Hepatocyte (in vitro differentiated cells): ENCODE data around the gene KLHL20. TPM values are rescaled to one million over a fixed set of nuclear protein-coding genes. Genes with fewer than 3 reads are reported as not detected.

ENCODE experiments used
- DNase-seq: peaks from one replicate; pipeline ENCODE4 v3.0.0-alpha.2; 2016; ENCODE audit warnings: low spot score
- H2AFZ ChIP-seq: fragments of 200-600 bp; sonication (generic); 2 replicates; pipeline ENCODE4 v1.6.0; 2016; ENCODE audit warnings: antibody characterized with exemption, mild to moderate bottlenecking
- H3K27ac ChIP-seq: fragments of 200-600 bp; sonication (generic); 2 replicates; pipeline ENCODE4 v1.5.1; 2016; ENCODE audit warnings: mild to moderate bottlenecking
- H3K27me3 ChIP-seq: fragments of 200-600 bp; sonication (generic); 2 replicates; pipeline ENCODE4 v1.6.1; 2016
- H3K36me3 ChIP-seq: fragments of 200-600 bp; sonication (generic); replicated peaks from 2 replicates; pipeline ENCODE4 v1.5.1; 2016; ENCODE audit warnings: low read depth; ENCODE audit not compliant: insufficient read depth
- H3K4me1 ChIP-seq: fragments of 200-600 bp; sonication (generic); 2 replicates; pipeline ENCODE4 v1.5.1; 2016; ENCODE audit warnings: mild to moderate bottlenecking, moderate library complexity; ENCODE audit not compliant: insufficient read depth
- H3K4me2 ChIP-seq: fragments of 200-600 bp; sonication (generic); 2 replicates; pipeline ENCODE4 v1.6.0; 2016
- H3K4me3 ChIP-seq: fragments of 200-600 bp; sonication (generic); 2 replicates; pipeline ENCODE4 v1.5.1; 2016; ENCODE audit warnings: mild to moderate bottlenecking
- H3K79me2 ChIP-seq: fragments of 200-600 bp; sonication (generic); 2 replicates; pipeline ENCODE4 v1.6.0; 2017; ENCODE audit warnings: mild to moderate bottlenecking
- H3K9me2 ChIP-seq: fragments of 200-600 bp; sonication (generic); replicated peaks from 2 replicates; pipeline ENCODE4 v1.6.0; 2017; ENCODE audit warnings: mild to moderate bottlenecking; ENCODE audit not compliant: insufficient read depth
- H3K9me3 ChIP-seq: fragments of 200-600 bp; sonication (generic); 2 replicates; pipeline ENCODE4 v1.5.1; 2016; ENCODE audit warnings: low read depth, mild to moderate bottlenecking
- H4K20me1 ChIP-seq: fragments of 200-600 bp; sonication (generic); 2 replicates; pipeline ENCODE4 v1.6.0; 2016; ENCODE audit warnings: mild to moderate bottlenecking; ENCODE audit not compliant: insufficient read depth, poor library complexity, severe bottlenecking
- CTCF ChIP-seq: fragments of 200-600 bp; sonication (generic); IDR thresholded peaks from 2 replicates; pipeline ENCODE4 v1.5.1; 2016; ENCODE audit warnings: antibody characterized with exemption, mild to moderate bottlenecking; ENCODE audit not compliant: poor library complexity
- EZH2 ChIP-seq: fragments of 200-600 bp; sonication (generic); IDR thresholded peaks from 2 replicates; pipeline ENCODE4 v1.6.1; 2016; ENCODE audit warnings: antibody characterized with exemption, mild to moderate bottlenecking, borderline replicate concordance
- EZH2phosphoT487 ChIP-seq: fragments of 200-600 bp; sonication (generic); IDR thresholded peaks from one replicate; pipeline ENCODE4 v1.6.1; 2018; ENCODE audit warnings: antibody characterized with exemption, mild to moderate bottlenecking, low read depth, moderate library complexity; ENCODE audit not compliant: unreplicated experiment, severe bottlenecking
- WGBS: methylation state at CpG from one replicate; pipeline ENCODE4 v1.1.6; 2016; ENCODE audit warnings: low lambda C conversion rate; ENCODE audit errors: missing lambda C conversion rate; 5-methylcytosine and 5-hydroxymethylcytosine counted together
- polyA plus RNA-seq: library from polyadenylated mRNA; unstranded; fragments of >200 nt; fragmentation: Nextera tagmentation; extraction: Ambion mirVana; gene quantifications from 2 replicates; pipeline ENCODE4 v1.2.1, GENCODE V29; 2016
- total RNA-seq: library from RNA; depleted of rRNA; stranded (reverse); fragments of >200 nt; gene quantifications from 2 replicates; pipeline ENCODE4 v1.2.3, GENCODE V29; 2014

The KLHL20 gene
- total and polyA plus RNA-seq, 2 experiments from 2014 or later: 10.0 to 23.1 TPM

- Histone ChIP-seq H3K36me3 (no peaks in the 10 kb centered on the region), H3K4me3 (no peak overlapping the region), H3K9me3 (no peaks in the 10 kb centered on the region), H3K9me2 (no peaks in the 10 kb centered on the region), H3K27ac (no peak overlapping the region), H3K79me2 (no peaks in the 10 kb centered on the region), H4K20me1 (no peaks in the 10 kb centered on the region), H2AFZ (no peak overlapping the region), H3K4me2 (no peak overlapping the region), H3K27me3 (no peaks in the 10 kb centered on the region), H3K4me1 (no peaks in the 10 kb centered on the region)
- DNase-seq: no peak
- 96% methylated on average over 5 of the region's 5 CpGs for WGBS
- TF ChIP-seq EZH2 (no peak), EZH2phosphoT487 (no peak), CTCF (no peak)
Measured at GRCh38 chr1:173775578-173776226, 60.9 kb downstream of the KLHL20 start.

- TF ChIP-seq CTCF (no peak), EZH2 (no peak), EZH2phosphoT487 (no peak)
- no peaks in the 10 kb centered on the region for H3K27me3 ChIP-seq
- H3K4me1 ChIP-seq: no peaks in the 10 kb centered on the region
- no peak overlapping the region for H2AFZ ChIP-seq
- no peaks in the 10 kb centered on the region for H3K79me2 ChIP-seq
- no peak overlapping the region for H3K27ac ChIP-seq
- no peak overlapping the region for H3K4me3 ChIP-seq
- H3K36me3 ChIP-seq: no peaks in the 10 kb centered on the region
- H3K9me2 ChIP-seq: no peaks in the 10 kb centered on the region
- no peak for DNase-seq
- 90% methylated on average over 4 of the region's 4 CpGs for WGBS
- no peaks in the 10 kb centered on the region for H4K20me1 ChIP-seq
- no peak overlapping the region for H3K4me2 ChIP-seq
- no peaks in the 10 kb centered on the region for H3K9me3 ChIP-seq
Measured at GRCh38 chr1:173779936-173780335, 65.2 kb downstream of the KLHL20 start.

- TF ChIP-seq CTCF: no peak
- no peak for TF ChIP-seq EZH2phosphoT487
- no peak for TF ChIP-seq EZH2
- no peaks in the 10 kb centered on the region for H3K79me2 ChIP-seq
- H3K4me3 ChIP-seq: no peak overlapping the region
- no peaks in the 10 kb centered on the region for H3K4me1 ChIP-seq
- no peaks in the 10 kb centered on the region for H3K9me2 ChIP-seq
- no peaks in the 10 kb centered on the region for H4K20me1 ChIP-seq
- 95% methylated on average over 7 of the region's 7 CpGs for WGBS
- no peak overlapping the region for H2AFZ ChIP-seq
- H3K4me2 ChIP-seq: no peak overlapping the region
- H3K9me3 ChIP-seq: no peaks in the 10 kb centered on the region
- H3K27ac ChIP-seq: no peak overlapping the region
- no peak for DNase-seq
- no peaks in the 10 kb centered on the region for H3K27me3 ChIP-seq
- H3K36me3 ChIP-seq: no peaks in the 10 kb centered on the region
Measured at GRCh38 chr1:173784997-173785396, 70.2 kb downstream of the KLHL20 start.
